GM21515 (cell line): ENCODE data around the gene CMC1.

Experiments
- ATAC-seq: cut with Tn5 transposase; IDR thresholded peaks from one replicate; pipeline ENCODE4 v1.9.1; 2021; ENCODE audit not compliant: unreplicated experiment

Gene CMC1

GRCh38 chr3:28295898-28296490 lies 54.6 kb downstream of the CMC1 start:
- ATAC-seq = no peak

DNA sequence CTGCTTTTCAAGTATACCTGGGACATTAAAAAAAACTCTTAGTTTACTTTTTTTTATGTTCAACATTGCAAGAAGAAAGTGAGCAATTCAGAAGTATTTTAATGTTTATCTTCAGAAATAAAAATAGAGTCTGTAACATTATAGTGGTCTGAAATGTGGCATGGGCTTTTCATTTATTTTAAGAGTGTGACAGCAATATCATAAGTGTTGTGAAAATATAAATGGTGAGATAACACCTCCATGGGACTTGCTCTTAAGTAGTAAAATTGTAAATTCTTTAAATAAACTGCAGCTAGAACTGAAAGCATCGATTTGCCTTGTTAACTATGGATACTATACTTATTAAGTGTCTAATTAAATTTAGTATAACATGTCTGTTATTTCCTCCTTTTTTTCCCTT lies 58.3 kb downstream of the CMC1 start:
- ATAC-seq = no peak

- ATAC-seq = no peak
Measured at GRCh38 chr3:28300345-28300962, 59.0 kb downstream of the CMC1 start.

DNA sequence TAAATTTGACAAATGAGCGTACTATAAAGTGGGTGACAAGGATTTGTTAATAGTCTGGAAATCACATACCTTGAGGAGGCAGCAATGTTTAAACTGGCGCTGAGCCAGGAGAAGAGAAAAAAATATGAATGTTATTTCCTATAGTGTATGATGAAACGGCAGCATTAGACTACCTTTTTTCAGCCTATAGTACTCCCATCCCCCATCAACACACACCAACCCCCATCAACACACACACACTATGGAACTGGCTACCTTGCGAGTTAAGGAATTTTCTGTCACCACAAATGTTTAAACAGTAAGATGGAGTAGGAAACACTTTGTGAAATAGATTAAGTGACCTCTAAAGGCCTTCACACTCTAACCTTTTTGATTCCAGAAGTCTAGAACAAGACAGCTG lies 60.3 kb downstream of the CMC1 start:
- no peak for ATAC-seq

- no peak for ATAC-seq
Measured at GRCh38 chr3:28308196-28308595, 66.8 kb downstream of the CMC1 start.

DNA sequence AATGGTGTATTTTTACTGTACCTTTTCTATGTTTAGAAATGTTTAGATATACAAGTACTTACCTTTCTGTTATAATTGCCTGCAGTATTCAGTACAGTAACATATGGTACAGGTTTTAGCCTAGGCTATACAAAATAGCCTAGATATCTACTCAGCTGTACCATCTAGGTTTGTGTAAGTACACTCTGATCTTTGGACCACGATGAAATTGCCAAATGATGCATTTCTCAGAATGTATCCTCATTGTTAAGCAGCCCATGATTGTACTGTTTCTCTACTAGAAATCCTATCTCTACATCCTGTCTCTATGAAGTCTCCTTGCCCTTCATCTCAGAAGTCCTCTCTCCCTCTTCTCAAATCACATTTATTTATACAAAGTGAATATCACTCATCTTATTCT lies 74.3 kb downstream of the CMC1 start:
- no peak for ATAC-seq

GRCh38 chr3:28316226-28316625 lies 74.8 kb downstream of the CMC1 start:
- ATAC-seq = no peak

GRCh38 chr3:28317438-28318022 lies 76.1 kb downstream of the CMC1 start:
- ATAC-seq = peak; percentile 92

DNA sequence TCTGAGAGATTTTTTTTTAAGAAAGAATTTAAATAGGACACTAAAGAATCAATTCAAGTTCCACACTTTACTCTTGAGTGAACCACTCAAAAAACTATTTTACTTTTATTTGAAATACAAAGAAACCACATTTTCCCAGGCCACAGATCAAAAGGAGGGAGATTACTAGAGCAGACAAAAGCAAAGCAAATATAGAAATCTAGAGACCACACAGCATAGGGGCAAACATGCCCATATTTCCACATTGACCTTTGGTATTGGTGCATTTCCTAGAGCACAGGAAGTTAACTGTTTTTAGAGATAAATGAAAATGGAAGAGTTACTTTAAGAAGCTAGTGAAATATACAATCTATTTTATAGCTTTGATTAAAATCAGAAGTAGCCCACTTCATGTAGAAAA lies 79.6 kb downstream of the CMC1 start:
- ATAC-seq = no peak

- no peak for ATAC-seq
Measured at GRCh38 chr3:28322464-28322863, 81.0 kb downstream of the CMC1 start.

DNA sequence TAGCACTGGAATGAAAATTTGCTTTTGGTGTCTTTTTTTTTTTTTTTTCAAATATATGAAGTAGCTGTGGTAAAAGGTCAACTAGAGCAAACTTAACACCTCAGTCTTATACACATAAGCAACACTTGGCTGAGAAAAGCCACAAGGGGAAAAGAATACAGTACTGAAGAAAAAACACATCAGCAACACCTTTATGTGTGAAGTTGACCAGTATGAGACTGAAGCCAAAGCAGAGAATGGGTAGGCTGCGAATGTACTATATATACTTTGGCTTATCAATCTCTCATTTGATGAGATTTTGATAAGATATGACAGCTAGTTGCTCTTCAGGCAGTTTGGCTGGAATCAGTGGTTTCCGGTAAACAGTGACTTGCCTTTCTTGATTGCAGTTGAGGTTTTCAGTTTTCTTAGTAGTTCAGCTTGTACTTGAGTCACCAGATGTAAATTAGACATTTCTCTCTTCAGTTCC lies 85.1 kb downstream of the CMC1 start:
- peak; percentile 81 for ATAC-seq

DNA sequence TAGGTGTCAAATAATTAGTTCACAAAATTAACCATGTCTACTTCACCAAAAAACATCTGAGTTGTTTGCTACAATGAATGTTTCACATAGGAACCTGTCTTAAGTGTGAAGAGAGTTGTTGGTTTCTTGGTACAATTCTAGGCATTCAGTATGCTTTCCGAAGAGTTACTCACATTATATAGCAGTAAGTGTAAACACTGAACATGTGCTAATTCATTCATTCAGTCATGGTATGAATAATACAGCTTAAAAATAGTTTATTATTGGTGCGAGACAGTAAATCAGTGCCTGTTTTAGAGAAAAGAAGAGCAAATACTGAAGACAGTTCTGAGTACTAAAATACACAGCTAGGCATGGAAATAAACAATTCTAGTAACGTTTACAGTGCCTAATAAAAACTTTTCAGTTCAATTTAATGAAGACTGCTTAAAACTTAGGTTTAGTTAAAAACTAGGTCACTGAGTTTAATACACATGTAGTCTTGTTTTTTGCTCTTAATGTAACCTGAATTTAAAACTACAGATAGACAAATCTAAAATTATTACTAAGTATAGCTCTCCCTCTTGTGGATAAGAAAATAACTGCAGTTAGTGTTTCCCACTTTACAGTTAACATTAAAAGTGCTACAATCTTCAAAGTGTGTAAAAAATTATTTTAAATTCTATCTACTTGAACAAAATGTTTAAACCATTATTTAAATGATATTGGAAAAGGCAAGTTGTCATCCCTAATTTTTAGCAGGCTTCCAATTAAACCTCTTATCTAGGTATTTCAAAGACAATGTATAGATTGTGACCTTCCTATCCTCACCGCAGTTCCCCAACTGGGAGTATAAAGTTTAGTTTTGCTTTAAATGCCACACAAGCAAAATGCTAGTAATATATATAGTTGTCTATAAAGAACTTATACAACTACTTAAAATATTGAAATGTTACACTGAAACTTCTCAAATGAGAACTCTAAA lies 87.1 kb downstream of the CMC1 start:
- no peak for ATAC-seq

DNA sequence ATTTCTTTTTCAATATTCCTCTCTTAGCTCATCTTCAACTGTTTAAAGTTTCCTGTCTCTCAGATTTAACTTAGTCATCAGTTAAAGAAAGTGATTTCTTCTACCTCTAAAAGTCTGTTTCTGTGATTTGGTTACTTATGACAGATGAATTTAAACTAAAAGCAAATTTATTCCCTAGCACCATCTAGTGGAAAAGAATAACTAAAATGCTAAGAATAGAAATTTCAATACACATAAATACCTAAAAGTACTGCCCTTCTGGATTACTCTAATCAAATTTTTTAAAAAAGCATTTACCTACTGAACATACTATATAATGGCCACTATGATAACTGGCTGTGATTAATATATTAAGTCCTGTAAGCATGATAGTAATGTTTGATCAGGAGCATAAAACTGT lies 93.1 kb downstream of the CMC1 start:
- ATAC-seq = no peak

GRCh38 chr3:28335246-28335645 lies 93.8 kb downstream of the CMC1 start:
- no peak for ATAC-seq

DNA sequence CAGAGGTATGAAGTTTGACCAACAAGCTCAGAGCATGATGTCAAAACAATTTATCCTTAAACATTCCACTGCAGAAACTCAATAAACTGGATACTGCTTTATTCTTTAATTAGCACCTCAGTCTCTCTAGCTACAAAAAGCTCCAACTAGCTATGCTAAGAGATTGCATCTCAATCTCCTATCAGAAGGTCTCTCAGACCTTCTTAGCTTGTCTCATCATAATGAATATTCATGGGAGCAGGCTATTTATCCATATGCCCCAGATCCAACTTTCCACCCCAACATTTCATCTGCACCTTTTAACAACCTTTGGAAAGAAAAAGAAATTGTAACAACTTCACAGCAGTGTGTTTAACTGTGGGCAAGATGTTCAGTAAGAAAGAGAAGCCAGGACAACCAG lies 95.8 kb downstream of the CMC1 start:
- no peak for ATAC-seq

- ATAC-seq = no peak
Measured at GRCh38 chr3:28343144-28343543, 101.7 kb downstream of the CMC1 start.

DNA sequence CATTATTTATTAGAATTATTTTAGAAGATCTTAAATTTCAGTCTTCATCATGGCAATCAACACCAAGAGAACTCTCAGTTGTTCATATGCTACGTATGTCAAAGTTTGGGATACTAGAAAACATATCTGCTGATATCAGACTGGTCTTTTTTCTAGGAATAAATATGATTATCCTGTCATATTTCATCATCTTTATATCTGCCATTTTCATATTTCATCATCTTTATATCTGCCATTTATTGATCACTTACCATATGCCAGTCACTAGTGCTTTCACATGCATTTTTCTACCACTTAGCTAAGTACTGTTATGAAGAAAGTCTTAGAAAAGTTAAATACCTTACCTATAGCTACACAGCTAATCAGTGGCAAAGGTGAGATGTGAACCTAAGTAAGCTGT lies 104.3 kb downstream of the CMC1 start:
- ATAC-seq = no peak

DNA sequence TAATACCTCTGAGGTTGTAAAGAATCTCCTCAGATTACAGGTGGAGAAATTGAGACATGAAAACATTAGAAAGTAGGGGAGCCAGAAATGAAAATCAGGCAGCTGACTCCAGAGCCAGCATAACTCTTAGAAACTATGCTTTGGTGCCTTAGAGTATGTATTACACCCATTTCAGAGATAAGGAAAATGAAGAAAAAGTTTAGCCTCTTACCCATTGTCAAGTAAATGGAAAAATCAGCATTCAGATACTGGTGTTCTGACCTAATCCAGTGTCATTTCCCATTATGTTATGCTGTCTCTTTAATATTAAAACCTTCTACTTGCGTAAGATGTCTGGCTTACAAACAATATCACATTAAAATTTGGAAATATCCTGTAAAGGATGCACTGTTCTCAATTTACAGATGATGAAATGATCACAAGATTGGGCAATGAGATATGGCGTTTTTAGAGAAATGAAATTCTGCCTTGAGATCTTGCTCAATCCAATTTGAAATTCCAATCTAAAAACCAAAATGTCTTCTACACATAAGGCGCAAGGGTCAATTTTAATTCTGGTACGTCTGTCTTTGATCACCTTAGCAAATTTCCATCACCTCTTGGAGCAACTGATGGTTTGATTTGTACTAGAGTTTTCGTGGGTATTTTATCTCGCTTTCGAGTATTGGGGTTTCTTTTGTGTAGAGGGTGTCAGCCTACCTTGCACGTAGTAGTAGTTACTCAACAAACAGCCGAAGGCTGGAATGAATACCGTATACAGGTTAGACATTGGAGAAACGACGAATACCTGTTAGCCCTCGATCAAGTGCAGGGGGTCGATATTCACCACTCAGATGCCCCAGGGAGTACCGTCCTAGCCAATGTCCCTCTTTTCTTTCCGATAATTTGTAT lies 106.2 kb downstream of the CMC1 start:
- ATAC-seq = no peak

- no peak for ATAC-seq
Measured at GRCh38 chr3:28348265-28348628, 106.8 kb downstream of the CMC1 start.

DNA sequence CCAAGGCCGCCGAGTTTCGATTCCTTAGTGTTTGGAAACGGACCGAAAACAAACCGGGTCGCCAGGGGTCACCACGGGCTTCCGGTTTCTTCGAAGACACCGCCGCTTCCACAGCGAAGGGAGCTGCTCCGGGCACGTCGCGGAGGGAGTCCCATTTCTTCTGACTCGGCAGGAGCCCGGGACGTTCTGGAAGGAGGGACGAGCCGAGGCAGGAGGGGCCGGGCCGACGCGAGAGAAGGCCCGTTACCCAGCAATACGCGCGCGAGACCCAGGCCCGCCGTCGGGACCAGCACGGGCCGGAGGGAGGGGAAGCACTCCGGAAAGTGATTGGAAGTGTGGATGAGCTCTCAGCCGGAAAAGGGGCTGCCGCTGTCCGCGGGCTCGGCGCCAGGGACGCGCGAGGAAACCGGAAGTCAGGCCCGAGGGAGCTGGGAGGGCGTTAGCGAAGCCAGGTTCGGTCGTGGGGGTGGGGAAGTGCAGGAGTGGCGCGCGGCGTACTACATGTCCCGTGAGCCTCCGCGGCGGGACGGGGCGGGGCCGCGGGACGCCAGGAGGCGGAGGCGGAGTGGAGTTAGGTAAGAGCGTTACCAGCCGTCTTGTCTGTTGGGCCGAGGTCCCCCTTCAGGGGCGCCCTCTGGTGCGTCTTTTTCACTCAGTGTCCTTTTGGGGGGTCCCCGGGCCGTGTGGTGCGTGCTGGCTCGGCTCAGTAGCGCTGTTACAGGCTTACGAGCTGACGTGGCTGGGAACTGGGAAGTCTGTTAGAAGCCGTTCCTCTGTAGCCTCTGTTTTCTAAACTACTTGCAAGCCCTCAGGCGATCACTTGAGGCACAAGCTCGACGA lies 107.4 kb downstream of the CMC1 start, which contains the start of the genes AZI2 and ZCWPW2:
Gene AZI2, minus strand, starts transcription at position 196 of the 840 bp plus-strand sequence. CDS start 8,207 bp downstream, outside the sequence.
Gene ZCWPW2, plus strand, starts transcription at position 93 of the 840 bp plus-strand sequence. CDS start 64,348 bp downstream, outside the sequence.
- ATAC-seq = peak; percentile 93
